8988T (cell line): ENCODE data around the gene DENND5A.
"Not testable (repeated sequence)": the region's sequence is repeated elsewhere in the genome, so short reads cannot be mapped to it uniquely, and the experiment has no call there.

Experiments
- DNase-seq: peaks from one replicate; pipeline ENCODE4 v3.0.0; 2011

DENND5A gene

GRCh38 chr11:9210224-9210921 lies 54.8 kb downstream of the DENND5A start:
- DNase-seq: no peak

- not testable (repeated sequence) for DNase-seq
These were observed 55.5 kb downstream of the DENND5A start for GRCh38 chr11:9209604-9210003.

- DNase-seq: no peak
These were observed 56.2 kb downstream of the DENND5A start for GRCh38 chr11:9208726-9209501.

- no peak for DNase-seq
These were observed 57.9 kb downstream of the DENND5A start for GRCh38 chr11:9207229-9207628.

- no peak for DNase-seq
These were observed 58.7 kb downstream of the DENND5A start for GRCh38 chr11:9206496-9206895.

GRCh38 chr11:9203691-9204311 lies 61.3 kb downstream of the DENND5A start:
- no peak for DNase-seq

GRCh38 chr11:9201372-9202162 lies 63.6 kb downstream of the DENND5A start:
- no peak for DNase-seq

GRCh38 chr11:9200471-9200870 lies 64.7 kb downstream of the DENND5A start:
- no peak for DNase-seq

GRCh38 chr11:9193316-9193715 lies 71.8 kb downstream of the DENND5A start:
- DNase-seq: no peak

GRCh38 chr11:9192561-9192960 lies 72.6 kb downstream of the DENND5A start:
- no peak for DNase-seq

- DNase-seq: not testable (repeated sequence)
These were observed 74.7 kb downstream of the DENND5A start for GRCh38 chr11:9190326-9191016.

GRCh38 chr11:9188860-9189259 lies 76.3 kb downstream of the DENND5A start:
- not testable (repeated sequence) for DNase-seq

GRCh38 chr11:9187616-9188015 lies 77.5 kb downstream of the DENND5A start:
- no peak for DNase-seq

GRCh38 chr11:9184516-9184915 lies 80.6 kb downstream of the DENND5A start:
- no peak for DNase-seq

GRCh38 chr11:9182180-9182871 lies 82.8 kb downstream of the DENND5A start:
- DNase-seq: no peak

GRCh38 chr11:9180784-9181183 lies 84.4 kb downstream of the DENND5A start:
- DNase-seq: no peak

- no peak for DNase-seq
These were observed 86.0 kb downstream of the DENND5A start for GRCh38 chr11:9179141-9179540.

- no peak for DNase-seq
These were observed 86.4 kb downstream of the DENND5A start for GRCh38 chr11:9178716-9179115.

- DNase-seq: no peak
These were observed 87.6 kb downstream of the DENND5A start for GRCh38 chr11:9177438-9178091.

- no peak for DNase-seq
These were observed 88.6 kb downstream of the DENND5A start for GRCh38 chr11:9176550-9176949.

- no peak for DNase-seq
These were observed 89.0 kb downstream of the DENND5A start for GRCh38 chr11:9176136-9176535.
